HepG2 (cell line): Measurements from ENCODE around the gene VAPA. TPM values are rescaled to one million over a fixed set of nuclear protein-coding genes. Genes with fewer than 3 reads are reported as not detected.

Source experiments
- ATAC-seq: fragments of 200-7000 bp; cut with Tn5 transposase; 3 replicates; pipeline ENCODE4 v1.9.1; 2020; ENCODE audit warnings: mild to moderate bottlenecking, moderate library complexity
- BruUV-seq: library from RNA; stranded (reverse); fragments of 400-500 nt; replicated peaks from 2 replicates; lab custom pipeline; 2021; lab: Mats Ljungman, UMichigan
- CTCF ChIA-PET: fragments of 300-600 bp; formaldehyde crosslinking; extraction: SDS; loops from one replicate; lab custom pipeline; 2021; ENCODE audit warnings: low total read pairs, inconsistent platforms, low intra/inter-chr PET ratio; lab: Yijun Ruan, JAX
- POLR2A ChIA-PET: fragments of 350-600 bp; sonication (Branson Sonifier 250); formaldehyde crosslinking; loops from one replicate; lab custom pipeline; 2020; ENCODE audit warnings: antibody characterized with exemption, inconsistent platforms; lab: Yijun Ruan, JAX
- DNase-seq: peaks from one replicate; pipeline ENCODE4 v3.0.0-alpha.2; 2015; ENCODE audit warnings: low spot score
- FAIRE-seq: peaks from 3 replicates; lab custom pipeline; 2011; peaks lifted over from hg19 to GRCh38; lab: Jason Lieb, UNC
- H2AFZ ChIP-seq: one replicate; pipeline ENCODE4 v1.6.1; 2011; ENCODE audit warnings: low read length, inconsistent platforms
- H3K27ac ChIP-seq: fragments of 300-600 bp; 3 replicates; pipeline ENCODE4 v1.8.0; 2011; ENCODE audit warnings: mixed run types, mild to moderate bottlenecking, mixed read lengths, low read length, inconsistent platforms; ENCODE audit not compliant: insufficient read depth; ENCODE audit errors: extremely low read length
- H3K27me3 ChIP-seq, 2 experiments: fragments of 200-600 bp in 1 of 2; 2 replicates in 1 of 2; 3 replicates in 1 of 2; pipeline versions ENCODE4 v1.6.0 to v1.8.0; 2011; ENCODE audit warnings: low read length in 2 of 2, mild to moderate bottlenecking in 2 of 2, moderate library complexity in 2 of 2, inconsistent platforms in 1 of 2; ENCODE audit not compliant: insufficient read depth in 2 of 2, control insufficient read depth in 1 of 2
- H3K36me3 ChIP-seq, 2 experiments: fragments of 200-600 bp in 1 of 2; replicated peaks in 1 of 2; 2 replicates in 1 of 2; 3 replicates in 1 of 2; pipeline versions ENCODE4 v1.5.1 to v1.8.0; 2011; ENCODE audit warnings: low read length in 2 of 2, inconsistent platforms in 1 of 2; ENCODE audit not compliant: insufficient read depth in 2 of 2, control insufficient read depth in 1 of 2
- H3K4me1 ChIP-seq: 2 replicates; pipeline ENCODE4 v1.5.1; 2012; ENCODE audit warnings: low read length, inconsistent platforms; ENCODE audit not compliant: insufficient read depth
- H3K4me2 ChIP-seq: 2 replicates; pipeline ENCODE4 v1.6.0; 2011; ENCODE audit warnings: low read depth, low read length, inconsistent platforms
- H3K4me3 ChIP-seq, 3 experiments: fragments of 200-600 bp in 1 of 3; sonication (generic), shearing (Covaris generic) in 1 of 3; replicated peaks in 1 of 3; 2 replicates each; pipeline ENCODE4 v1.5.1; 2011 to 2016; ENCODE audit warnings: low read length in 3 of 3, inconsistent platforms in 2 of 3, low read depth in 2 of 3, mild to moderate bottlenecking in 2 of 3, control low read depth in 1 of 3, mixed read lengths in 1 of 3; ENCODE audit not compliant: insufficient read depth in 1 of 3
- H3K79me2 ChIP-seq: one replicate; pipeline ENCODE4 v1.6.1; 2011; ENCODE audit warnings: low read length, inconsistent platforms; ENCODE audit not compliant: insufficient read depth
- H3K9ac ChIP-seq: 2 replicates; pipeline ENCODE4 v1.6.0; 2011; ENCODE audit warnings: mild to moderate bottlenecking, low read depth, low read length, inconsistent platforms; ENCODE audit not compliant: insufficient read depth
- H3K9me3 ChIP-seq: 2 replicates; pipeline ENCODE4 v1.5.1; 2012; ENCODE audit warnings: mild to moderate bottlenecking, low read length
- H4K20me1 ChIP-seq: 2 replicates; pipeline ENCODE4 v1.6.0; 2011; ENCODE audit warnings: inconsistent platforms, mild to moderate bottlenecking, low read length, moderate library complexity; ENCODE audit not compliant: insufficient read depth
- DNMT1 ChIP-seq: sonication (generic); formaldehyde crosslinking; IDR thresholded peaks from 2 replicates; pipeline ENCODE4 v1.5.1; 2020; ENCODE audit warnings: mild to moderate bottlenecking, missing genetic modification reagents
- GATAD1 ChIP-seq: IDR thresholded peaks from 2 replicates; pipeline ENCODE4 v1.6.1; 2016; ENCODE audit warnings: missing genetic modification reagents, missing compliant biosample characterization
- GZF1 ChIP-seq: sonication (generic); formaldehyde crosslinking; IDR thresholded peaks from 2 replicates; pipeline ENCODE4 v1.5.1; 2020; ENCODE audit warnings: mild to moderate bottlenecking, missing genetic modification reagents
- KLF16 ChIP-seq, 2 experiments: sonication (generic) in 1 of 2; formaldehyde crosslinking in 1 of 2; IDR thresholded peaks; 2 replicates each; pipeline versions ENCODE4 v1.6.1 to v1.8.0; 2016 to 2023; ENCODE audit warnings: missing genetic modification reagents in 2 of 2, missing compliant biosample characterization in 1 of 2
- NCOR1 ChIP-seq: fragments of 200-600 bp; sonication (generic); IDR thresholded peaks from 2 replicates; pipeline ENCODE4 v1.7.0; 2017; ENCODE audit warnings: antibody characterized with exemption, low read length, borderline replicate concordance
- POLR2A ChIP-seq, 2 experiments: IDR thresholded peaks; 2 replicates each; pipeline ENCODE4 v1.6.1; 2011; ENCODE audit warnings: low read depth in 2 of 2, low read length in 2 of 2, mild to moderate bottlenecking in 1 of 2, moderate library complexity in 1 of 2; ENCODE audit not compliant: insufficient read depth in 1 of 2
- TBP ChIP-seq: sonication (generic); formaldehyde crosslinking; IDR thresholded peaks from 2 replicates; pipeline ENCODE4 v1.5.0; 2020; ENCODE audit warnings: missing genetic modification reagents
- XBP1 ChIP-seq: sonication (generic); formaldehyde crosslinking; IDR thresholded peaks from 2 replicates; pipeline ENCODE4 v1.5.0; 2020; ENCODE audit warnings: missing genetic modification reagents
- ZNF333 ChIP-seq: sonication (generic); formaldehyde crosslinking; IDR thresholded peaks from 2 replicates; pipeline ENCODE4 v1.4.0; 2020; ENCODE audit warnings: mild to moderate bottlenecking, missing genetic modification reagents, borderline replicate concordance
- ZNF354B ChIP-seq: sonication (generic); formaldehyde crosslinking; IDR thresholded peaks from 2 replicates; pipeline ENCODE4 v1.8.0; 2022; ENCODE audit warnings: mild to moderate bottlenecking, missing genetic modification reagents
- ZNF383 ChIP-seq: sonication (generic); formaldehyde crosslinking; IDR thresholded peaks from 2 replicates; pipeline ENCODE4 v1.4.0; 2020; ENCODE audit warnings: missing genetic modification reagents, mild to moderate bottlenecking, borderline replicate concordance
- ZNF558 ChIP-seq: sonication (generic); formaldehyde crosslinking; IDR thresholded peaks from 2 replicates; pipeline ENCODE4 v1.9.0; 2022; ENCODE audit warnings: mild to moderate bottlenecking, missing genetic modification reagents, borderline replicate concordance
- ZNF644 ChIP-seq: IDR thresholded peaks from 2 replicates; pipeline ENCODE4 v1.6.1; 2016; ENCODE audit warnings: low read depth
- ZNF781 ChIP-seq: sonication (generic); formaldehyde crosslinking; IDR thresholded peaks from 2 replicates; pipeline ENCODE4 v1.5.1; 2020; ENCODE audit warnings: borderline replicate concordance, mild to moderate bottlenecking, missing genetic modification reagents; ENCODE audit errors: not compliant biosample characterization
- WGBS: methylation state at CpG from one replicate; pipeline ENCODE4 v1.1.6; 2017; ENCODE audit warnings: low lambda C conversion rate; 5-methylcytosine and 5-hydroxymethylcytosine counted together
- in situ Hi-C: cut with HindIII; loops from 2 replicates; pipeline ENCODE4 v1.10.0; 2017; ENCODE audit warnings: low pct_unique_long_range_greater_than_20kb; ENCODE audit not compliant: extremely low pct_ligation_motif_present
- intact Hi-C: fragments of 100-400 bp; cut with micrococcal nuclease; formaldehyde crosslinking; loops from one replicate; pipeline ENCODE4 v1.10.0; 2022; ENCODE audit not compliant: unreplicated experiment
- polyA plus RNA-seq, 8 experiments: library from polyadenylated mRNA; depleted of rRNA in 3 of 8; stranded (reverse) in 7 of 8; unstranded in 1 of 8; fragments of >200 nt; fragmentation: Illumina TruSeq in 4 of 8; extraction: Trizol in 4 of 8; gene quantifications; 2 replicates each; pipeline versions ENCODE4 v1.2.1 to v1.2.3, GENCODE V29; 2011 to 2016; ENCODE audit warnings: low read depth in 4 of 8, missing spikeins in 1 of 8, mixed read lengths in 1 of 8; ENCODE audit not compliant: insufficient read depth in 1 of 8
- total RNA-seq, 5 experiments: library from RNA; depleted of rRNA; stranded (reverse); fragments of >200 nt; fragmentation: Illumina TruSeq; extraction: Trizol; gene quantifications; 2 replicates each; pipeline ENCODE4 v1.2.3, GENCODE V29; 2016; ENCODE audit warnings: low read depth in 1 of 5
- TF ChIP-seq, protein P1 (sequence below): sonication (generic); formaldehyde crosslinking; IDR thresholded peaks from 2 replicates; pipeline ENCODE4 v1.8.0; 2023; ENCODE audit warnings: mild to moderate bottlenecking, missing genetic modification reagents
- TF ChIP-seq, protein P2 (sequence below): sonication (generic); formaldehyde crosslinking; IDR thresholded peaks from 2 replicates; pipeline ENCODE4 v1.8.1; 2023; ENCODE audit warnings: missing genetic modification reagents, mild to moderate bottlenecking, borderline replicate concordance
- TF ChIP-seq, protein P3 (sequence below): sonication (generic); formaldehyde crosslinking; IDR thresholded peaks from 2 replicates; pipeline ENCODE4 v1.5.0; 2020; ENCODE audit warnings: mild to moderate bottlenecking, missing genetic modification reagents
- TF ChIP-seq, protein P4 (sequence below): sonication (generic); formaldehyde crosslinking; IDR thresholded peaks from 2 replicates; pipeline ENCODE4 v1.8.1; 2023; ENCODE audit warnings: mild to moderate bottlenecking, moderate library complexity, missing genetic modification reagents

VAPA gene
- total and polyA plus RNA-seq, 2 of the 13 experiments (the other 11 are each of a cell fraction or from before 2014, with no cell fraction given): 167 to 294 TPM

DNA sequence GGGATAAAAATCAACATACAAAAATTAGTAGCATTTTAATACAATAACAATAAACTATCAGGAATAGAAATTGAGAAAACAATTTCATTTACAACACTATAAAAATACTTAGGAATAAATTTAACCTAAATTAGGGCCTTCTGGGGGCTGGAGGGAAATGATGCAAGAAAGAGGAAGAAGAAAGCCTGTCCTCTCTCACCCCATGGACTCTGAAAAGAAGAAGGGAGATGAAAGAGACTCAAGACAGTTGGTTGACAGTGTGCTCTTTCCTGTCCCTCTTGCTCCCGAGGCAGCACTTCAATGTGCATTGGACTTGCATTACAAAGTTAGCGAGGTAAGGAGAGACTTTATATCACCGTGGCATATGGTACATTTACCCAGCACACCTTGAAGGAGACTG is 88.5 kb downstream of the VAPA start:
- 5% methylated on average over 3 of the region's 3 CpGs for WGBS
- Histone ChIP-seq H3K27me3 (no peaks in the 10 kb centered on the region), H3K4me1 (no peaks in the 10 kb centered on the region), H3K9ac (no peak overlapping the region), H4K20me1 (no peaks in the 10 kb centered on the region), H2AFZ (no peak overlapping the region), H3K27ac (no peak overlapping the region), H3K4me3 (no peak overlapping the region), H3K79me2 (no peaks in the 10 kb centered on the region), H3K9me3 (peaks cover 15% of the 10 kb centered on the region), H3K36me3 (no peaks in the 10 kb centered on the region), H3K4me2 (no peak overlapping the region)
- BruUV-seq: no TSS peak
- intact Hi-C loops (loop anchor here (10.0 kb wide), 1 partner anchor 1107 kb away; no protein-coding TSS in a partner anchor), in situ Hi-C loops (no loop called here)
- DNase-seq (no peak), FAIRE-seq (no peak), ATAC-seq (no peak)
- POLR2A ChIA-PET: no interaction called here
- CTCF ChIA-PET: no interaction called here
- TF ChIP-seq XBP1 (CRISPR knock-in tag) (no peak), DNMT1 (CRISPR knock-in tag) (no peak), ZNF558 (CRISPR knock-in tag) (no peak), GZF1 (CRISPR knock-in tag) (no peak), GATAD1 (CRISPR knock-in tag) (no peak), ZNF383 (no peak), ZNF781 (CRISPR knock-in tag) (no peak), ZNF333 (CRISPR knock-in tag) (no peak), NCOR1 (no peak), ZNF354B (no peak), TBP (no peak), KLF16 (CRISPR knock-in tag; IDR thresholded peaks at IDR 0.05) (no peak), POLR2A (IDR thresholded peaks at IDR 0.05; ENCODE audit: insufficient read depth in 1 of 2, low read depth in 2 of 2, low read length in 2 of 2) (no peak), ZNF644 (CRISPR knock-in tag) (no peak)
- TF ChIP-seq, protein P1, sequence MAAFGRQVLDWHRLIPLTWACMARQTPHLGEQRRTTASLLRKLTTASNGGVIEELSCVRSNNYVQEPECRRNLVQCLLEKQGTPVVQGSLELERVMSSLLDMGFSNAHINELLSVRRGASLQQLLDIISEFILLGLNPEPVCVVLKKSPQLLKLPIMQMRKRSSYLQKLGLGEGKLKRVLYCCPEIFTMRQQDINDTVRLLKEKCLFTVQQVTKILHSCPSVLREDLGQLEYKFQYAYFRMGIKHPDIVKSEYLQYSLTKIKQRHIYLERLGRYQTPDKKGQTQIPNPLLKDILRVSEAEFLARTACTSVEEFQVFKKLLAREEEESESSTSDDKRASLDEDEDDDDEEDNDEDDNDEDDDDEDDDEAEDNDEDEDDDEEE (CRISPR knock-in tag): no peak
- TF ChIP-seq, protein P2, sequence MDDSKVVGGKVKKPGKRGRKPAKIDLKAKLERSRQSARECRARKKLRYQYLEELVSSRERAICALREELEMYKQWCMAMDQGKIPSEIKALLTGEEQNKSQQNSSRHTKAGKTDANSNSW (CRISPR knock-in tag): no peak
- TF ChIP-seq, protein P3, sequence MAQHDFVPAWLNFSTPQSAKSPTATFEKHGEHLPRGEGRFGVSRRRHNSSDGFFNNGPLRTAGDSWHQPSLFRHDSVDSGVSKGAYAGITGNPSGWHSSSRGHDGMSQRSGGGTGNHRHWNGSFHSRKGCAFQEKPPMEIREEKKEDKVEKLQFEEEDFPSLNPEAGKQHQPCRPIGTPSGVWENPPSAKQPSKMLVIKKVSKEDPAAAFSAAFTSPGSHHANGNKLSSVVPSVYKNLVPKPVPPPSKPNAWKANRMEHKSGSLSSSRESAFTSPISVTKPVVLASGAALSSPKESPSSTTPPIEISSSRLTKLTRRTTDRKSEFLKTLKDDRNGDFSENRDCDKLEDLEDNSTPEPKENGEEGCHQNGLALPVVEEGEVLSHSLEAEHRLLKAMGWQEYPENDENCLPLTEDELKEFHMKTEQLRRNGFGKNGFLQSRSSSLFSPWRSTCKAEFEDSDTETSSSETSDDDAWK (CRISPR knock-in tag): no peak
- TF ChIP-seq, protein P4, sequence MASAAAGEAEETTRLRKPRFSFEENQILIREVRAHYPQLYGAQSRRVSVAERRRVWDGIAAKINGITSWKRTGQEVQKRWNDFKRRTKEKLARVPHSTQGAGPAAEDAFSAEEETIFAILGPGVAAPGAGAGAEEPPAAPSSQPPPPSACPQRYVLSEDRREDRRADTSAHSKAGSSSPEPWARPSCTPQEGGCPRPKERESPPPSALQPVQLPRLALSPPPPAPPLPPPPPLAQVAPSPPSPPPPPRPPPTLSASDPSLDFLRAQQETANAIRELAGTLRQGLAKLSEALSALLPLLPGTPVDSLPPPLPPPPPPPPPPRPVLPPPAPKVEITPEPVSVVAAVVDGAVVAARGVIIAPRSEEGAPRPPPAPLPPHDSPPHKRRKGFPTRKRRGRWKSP (CRISPR knock-in tag): no peak
